HEK293 (cell line): ENCODE results near the gene SART1.

ENCODE experiments used
- CTCF ChIA-PET: fragments of 350-600 bp; formaldehyde crosslinking; extraction: SDS; loops from one replicate; lab custom pipeline; 2021; ENCODE audit warnings: antibody characterized with exemption; lab: Yijun Ruan, JAX
- POLR2A ChIA-PET: fragments of 300-600 bp; formaldehyde crosslinking; extraction: SDS; loops from one replicate; lab custom pipeline; 2020; ENCODE audit warnings: antibody characterized with exemption, inconsistent platforms; lab: Yijun Ruan, JAX
- H3K27ac ChIP-seq: fragments of 200-500 bp; sonication (Bioruptor generic); 2 replicates; pipeline ENCODE4 v1.5.1; 2014; ENCODE audit warnings: low read depth, low read length, control low read depth, inconsistent platforms; ENCODE audit errors: extremely low read depth
- H3K36me3 ChIP-seq, 2 experiments: fragments of 200-500 bp in 1 of 2; sonication (Bioruptor generic) in 1 of 2; 1 replicate in 1 of 2; 2 replicates in 1 of 2; pipeline ENCODE4 v1.5.1; 2014 to 2017; ENCODE audit warnings: inconsistent platforms in 2 of 2, low read length in 2 of 2; ENCODE audit not compliant: control insufficient read depth in 2 of 2, insufficient read depth in 1 of 2
- H3K4me1 ChIP-seq: fragments of 200-500 bp; sonication (Bioruptor generic); 2 replicates; pipeline ENCODE4 v1.5.1; 2014; ENCODE audit warnings: mild to moderate bottlenecking, low read length, inconsistent platforms; ENCODE audit not compliant: control insufficient read depth, insufficient read depth
- H3K4me3 ChIP-seq: 2 replicates; pipeline ENCODE4 v1.5.1; 2011; ENCODE audit warnings: low read depth, mild to moderate bottlenecking, control low read depth, low read length, moderate library complexity
- H3K9me3 ChIP-seq: fragments of 200-500 bp; sonication (Bioruptor generic); 2 replicates; pipeline ENCODE4 v1.5.1; 2014; ENCODE audit warnings: low read depth, low read length, inconsistent platforms; ENCODE audit not compliant: control insufficient read depth, insufficient read depth
- GLIS2 ChIP-seq: fragments of 450-650 bp; formaldehyde crosslinking; IDR thresholded peaks from 2 replicates; pipeline ENCODE4 v1.5.1; 2016; ENCODE audit warnings: missing biosample characterization, missing genetic modification characterization
- IKZF3 ChIP-seq: fragments of 450-650 bp; IDR thresholded peaks from 2 replicates; pipeline ENCODE4 v1.5.0; 2018; ENCODE audit warnings: missing biosample characterization, mild to moderate bottlenecking, missing genetic modification characterization, moderate library complexity
- KLF8 ChIP-seq: fragments of 450-650 bp; formaldehyde crosslinking; IDR thresholded peaks from 2 replicates; pipeline ENCODE4 v1.5.1; 2016; ENCODE audit warnings: missing biosample characterization, missing genetic modification characterization
- KLF9 ChIP-seq: fragments of 450-650 bp; formaldehyde crosslinking; IDR thresholded peaks from 2 replicates; pipeline ENCODE4 v1.5.1; 2016; ENCODE audit warnings: missing biosample characterization, missing genetic modification characterization, low read depth
- SCRT1 ChIP-seq: fragments of 450-650 bp; formaldehyde crosslinking; IDR thresholded peaks from 2 replicates; pipeline ENCODE4 v1.5.1; 2016; ENCODE audit warnings: missing biosample characterization, missing genetic modification characterization, borderline replicate concordance
- ZEB2 ChIP-seq: fragments of 450-650 bp; formaldehyde crosslinking; IDR thresholded peaks from 2 replicates; pipeline ENCODE4 v1.5.1; 2016; ENCODE audit warnings: missing biosample characterization, missing genetic modification characterization
- ZNF138 ChIP-seq: fragments of 450-650 bp; formaldehyde crosslinking; IDR thresholded peaks from 2 replicates; pipeline ENCODE4 v1.5.1; 2016; ENCODE audit warnings: missing biosample characterization, missing genetic modification characterization, borderline replicate concordance
- ZNF223 ChIP-seq: fragments of 450-650 bp; formaldehyde crosslinking; IDR thresholded peaks from 2 replicates; pipeline ENCODE4 v1.5.1; 2016; ENCODE audit warnings: missing biosample characterization, missing genetic modification characterization
- ZNF23 ChIP-seq: fragments of 450-650 bp; formaldehyde crosslinking; IDR thresholded peaks from 2 replicates; pipeline ENCODE4 v1.5.1; 2016; ENCODE audit warnings: missing biosample characterization, missing genetic modification characterization, borderline replicate concordance
- ZNF544 ChIP-seq: fragments of 450-650 bp; formaldehyde crosslinking; IDR thresholded peaks from 2 replicates; pipeline ENCODE4 v1.5.0; 2017; ENCODE audit warnings: missing biosample characterization, missing genetic modification characterization
- ZNF623 ChIP-seq: fragments of 450-650 bp; formaldehyde crosslinking; IDR thresholded peaks from 2 replicates; pipeline ENCODE4 v1.5.1; 2016; ENCODE audit warnings: missing biosample characterization, missing genetic modification characterization
- ZNF664 ChIP-seq: fragments of 450-650 bp; formaldehyde crosslinking; IDR thresholded peaks from 2 replicates; pipeline ENCODE4 v1.5.1; 2016; ENCODE audit warnings: missing biosample characterization, missing genetic modification characterization
- ZNF670 ChIP-seq: fragments of 450-650 bp; formaldehyde crosslinking; IDR thresholded peaks from 2 replicates; pipeline ENCODE4 v1.5.1; 2016; ENCODE audit warnings: missing biosample characterization, missing genetic modification characterization, low read depth
- ZNF776 ChIP-seq: fragments of 450-650 bp; formaldehyde crosslinking; IDR thresholded peaks from 2 replicates; pipeline ENCODE4 v1.5.0; 2017; ENCODE audit warnings: missing biosample characterization, missing genetic modification characterization, borderline replicate concordance
- ZSCAN16 ChIP-seq: fragments of 450-650 bp; formaldehyde crosslinking; IDR thresholded peaks from 2 replicates; pipeline ENCODE4 v1.5.1; 2016; ENCODE audit warnings: missing biosample characterization, missing genetic modification characterization
- TF ChIP-seq, protein P1 (sequence below): fragments of 450-650 bp; formaldehyde crosslinking; IDR thresholded peaks from 2 replicates; pipeline ENCODE4 v1.5.1; 2016; ENCODE audit warnings: missing biosample characterization, missing genetic modification characterization
- TF ChIP-seq, protein P2 (sequence below): fragments of 450-650 bp; formaldehyde crosslinking; IDR thresholded peaks from 2 replicates; pipeline ENCODE4 v1.5.1; 2016; ENCODE audit warnings: missing biosample characterization, missing genetic modification characterization
- TF ChIP-seq, protein P3 (sequence below): fragments of 450-650 bp; formaldehyde crosslinking; IDR thresholded peaks from 2 replicates; pipeline ENCODE4 v1.5.1; 2017; ENCODE audit warnings: missing biosample characterization, missing genetic modification characterization
- TF ChIP-seq, protein P4 (sequence below): fragments of 450-650 bp; formaldehyde crosslinking; IDR thresholded peaks from 2 replicates; pipeline ENCODE4 v1.5.1; 2016; ENCODE audit warnings: missing biosample characterization, missing genetic modification characterization
- TF ChIP-seq, protein P5 (sequence below): fragments of 450-650 bp; formaldehyde crosslinking; IDR thresholded peaks from 2 replicates; pipeline ENCODE4 v1.5.1; 2017; ENCODE audit warnings: missing biosample characterization, missing genetic modification characterization

SART1 gene

DNA sequence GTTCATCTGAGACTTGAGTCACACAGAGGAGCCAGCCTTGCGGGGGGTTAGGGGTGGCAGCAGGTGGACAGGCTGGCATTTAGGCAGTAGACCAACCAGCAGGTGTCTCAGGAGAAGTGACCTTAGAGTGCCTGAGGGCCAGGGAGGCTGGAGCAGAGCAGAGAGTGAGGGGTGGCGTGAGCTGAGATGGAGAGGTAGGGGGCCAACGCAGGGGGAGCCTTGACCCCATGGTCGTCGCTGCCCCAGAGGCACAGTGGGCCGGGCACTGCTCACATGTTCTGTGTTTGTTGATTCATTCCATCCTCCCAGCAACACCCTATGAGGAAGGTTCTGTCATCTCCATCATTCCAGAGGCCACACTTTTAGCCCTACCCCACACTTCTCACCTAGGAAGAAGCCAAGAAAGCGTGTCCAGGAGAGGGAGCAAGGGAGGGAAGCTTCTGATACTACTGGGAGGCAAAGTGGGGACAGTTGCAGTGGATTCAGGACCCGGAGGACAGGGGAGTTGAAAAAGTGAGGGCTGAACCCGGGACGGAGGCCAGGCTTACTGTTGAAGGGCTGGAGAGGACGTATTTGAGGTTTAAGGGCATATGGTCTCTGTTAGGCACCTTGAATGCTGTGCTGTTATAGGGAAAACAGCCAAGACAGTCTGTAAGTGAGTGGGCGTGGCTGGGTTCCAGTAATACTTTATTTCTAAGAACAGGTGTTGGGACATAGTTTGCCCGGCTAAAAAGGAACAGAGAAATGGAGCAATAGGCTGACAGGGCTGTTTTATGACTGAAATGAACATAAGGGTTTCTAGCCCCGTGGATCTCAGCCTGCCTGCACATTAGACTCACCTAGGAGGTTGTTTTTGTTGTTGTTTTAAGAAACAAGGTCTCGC lies 7.3 kb downstream of the SART1 start:
- Histone ChIP-seq H3K27ac (no peak overlapping the region), H3K9me3 (no peaks in the 10 kb centered on the region), H3K4me3 (no peak overlapping the region), H3K36me3 (peaks cover 0 to 86% of the 10 kb centered on the region in 2 experiments; a peak in 2 of 3 replicates), H3K4me1 (no peaks in the 10 kb centered on the region)
- ChIA-PET POLR2A (no interaction called here), CTCF (no interaction called here)
- TF ChIP-seq, protein P1, sequence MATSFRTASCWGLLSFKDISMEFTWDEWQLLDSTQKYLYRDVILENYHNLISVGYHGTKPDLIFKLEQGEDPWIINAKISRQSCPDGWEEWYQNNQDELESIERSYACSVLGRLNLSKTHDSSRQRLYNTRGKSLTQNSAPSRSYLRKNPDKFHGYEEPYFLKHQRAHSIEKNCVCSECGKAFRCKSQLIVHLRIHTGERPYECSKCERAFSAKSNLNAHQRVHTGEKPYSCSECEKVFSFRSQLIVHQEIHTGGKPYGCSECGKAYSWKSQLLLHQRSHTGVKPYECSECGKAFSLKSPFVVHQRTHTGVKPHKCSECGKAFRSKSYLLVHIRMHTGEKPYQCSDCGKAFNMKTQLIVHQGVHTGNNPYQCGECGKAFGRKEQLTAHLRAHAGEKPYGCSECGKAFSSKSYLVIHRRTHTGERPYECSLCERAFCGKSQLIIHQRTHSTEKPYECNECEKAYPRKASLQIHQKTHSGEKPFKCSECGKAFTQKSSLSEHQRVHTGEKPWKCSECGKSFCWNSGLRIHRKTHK (tag by site-specific recombination): no peak
- no peak for TF ChIP-seq KLF9 (tag by site-specific recombination)
- TF ChIP-seq, protein P2, sequence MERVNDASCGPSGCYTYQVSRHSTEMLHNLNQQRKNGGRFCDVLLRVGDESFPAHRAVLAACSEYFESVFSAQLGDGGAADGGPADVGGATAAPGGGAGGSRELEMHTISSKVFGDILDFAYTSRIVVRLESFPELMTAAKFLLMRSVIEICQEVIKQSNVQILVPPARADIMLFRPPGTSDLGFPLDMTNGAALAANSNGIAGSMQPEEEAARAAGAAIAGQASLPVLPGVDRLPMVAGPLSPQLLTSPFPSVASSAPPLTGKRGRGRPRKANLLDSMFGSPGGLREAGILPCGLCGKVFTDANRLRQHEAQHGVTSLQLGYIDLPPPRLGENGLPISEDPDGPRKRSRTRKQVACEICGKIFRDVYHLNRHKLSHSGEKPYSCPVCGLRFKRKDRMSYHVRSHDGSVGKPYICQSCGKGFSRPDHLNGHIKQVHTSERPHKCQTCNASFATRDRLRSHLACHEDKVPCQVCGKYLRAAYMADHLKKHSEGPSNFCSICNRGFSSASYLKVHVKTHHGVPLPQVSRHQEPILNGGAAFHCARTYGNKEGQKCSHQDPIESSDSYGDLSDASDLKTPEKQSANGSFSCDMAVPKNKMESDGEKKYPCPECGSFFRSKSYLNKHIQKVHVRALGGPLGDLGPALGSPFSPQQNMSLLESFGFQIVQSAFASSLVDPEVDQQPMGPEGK (tag by site-specific recombination): no peak
- TF ChIP-seq ZNF544 (tag by site-specific recombination): no peak
- TF ChIP-seq ZSCAN16 (tag by site-specific recombination): no peak
- TF ChIP-seq ZNF223 (tag by site-specific recombination): no peak
- TF ChIP-seq ZEB2 (tag by site-specific recombination): no peak
- no peak for TF ChIP-seq ZNF670 (tag by site-specific recombination)
- TF ChIP-seq, protein P3, sequence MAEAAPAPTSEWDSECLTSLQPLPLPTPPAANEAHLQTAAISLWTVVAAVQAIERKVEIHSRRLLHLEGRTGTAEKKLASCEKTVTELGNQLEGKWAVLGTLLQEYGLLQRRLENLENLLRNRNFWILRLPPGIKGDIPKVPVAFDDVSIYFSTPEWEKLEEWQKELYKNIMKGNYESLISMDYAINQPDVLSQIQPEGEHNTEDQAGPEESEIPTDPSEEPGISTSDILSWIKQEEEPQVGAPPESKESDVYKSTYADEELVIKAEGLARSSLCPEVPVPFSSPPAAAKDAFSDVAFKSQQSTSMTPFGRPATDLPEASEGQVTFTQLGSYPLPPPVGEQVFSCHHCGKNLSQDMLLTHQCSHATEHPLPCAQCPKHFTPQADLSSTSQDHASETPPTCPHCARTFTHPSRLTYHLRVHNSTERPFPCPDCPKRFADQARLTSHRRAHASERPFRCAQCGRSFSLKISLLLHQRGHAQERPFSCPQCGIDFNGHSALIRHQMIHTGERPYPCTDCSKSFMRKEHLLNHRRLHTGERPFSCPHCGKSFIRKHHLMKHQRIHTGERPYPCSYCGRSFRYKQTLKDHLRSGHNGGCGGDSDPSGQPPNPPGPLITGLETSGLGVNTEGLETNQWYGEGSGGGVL (tag by site-specific recombination): no peak
- TF ChIP-seq ZNF776 (tag by site-specific recombination): no peak

DNA sequence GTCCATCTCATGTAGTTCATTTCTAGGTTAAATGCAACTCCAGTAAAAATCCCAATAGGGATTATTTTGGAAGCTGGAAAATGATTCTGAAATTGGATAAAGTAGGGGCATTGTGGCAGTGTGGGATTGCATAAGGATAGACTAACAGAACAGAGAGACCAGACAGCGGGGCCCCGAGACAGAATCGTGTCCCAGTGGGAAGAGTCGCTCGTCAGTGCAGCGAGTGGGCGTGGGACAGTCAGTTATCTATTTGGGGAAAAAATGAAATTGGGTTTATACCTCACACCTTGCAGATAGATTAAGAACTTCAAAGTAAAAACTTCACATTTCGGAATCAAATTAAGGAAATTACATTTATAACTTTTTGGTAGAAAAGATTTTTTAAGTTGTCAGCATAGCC lies 10.6 kb downstream of the SART1 start:
- POLR2A ChIA-PET: interaction anchor here (1.9 kb wide), 1 partner anchor 83 kb away, joined by 4 read pairs; the partner anchor contains the start of gene FIBP
- CTCF ChIA-PET: interaction anchor here (0.6 kb wide), 2 partner anchors 72 to 119 kb away, joined by 3 read pairs; no protein-coding TSS in a partner anchor
- TF ChIP-seq KLF8 (tag by site-specific recombination): no peak
- TF ChIP-seq IKZF3: no peak
- TF ChIP-seq GLIS2 (tag by site-specific recombination): no peak
- no peak for TF ChIP-seq ZNF138 (tag by site-specific recombination)
- TF ChIP-seq, protein P4, sequence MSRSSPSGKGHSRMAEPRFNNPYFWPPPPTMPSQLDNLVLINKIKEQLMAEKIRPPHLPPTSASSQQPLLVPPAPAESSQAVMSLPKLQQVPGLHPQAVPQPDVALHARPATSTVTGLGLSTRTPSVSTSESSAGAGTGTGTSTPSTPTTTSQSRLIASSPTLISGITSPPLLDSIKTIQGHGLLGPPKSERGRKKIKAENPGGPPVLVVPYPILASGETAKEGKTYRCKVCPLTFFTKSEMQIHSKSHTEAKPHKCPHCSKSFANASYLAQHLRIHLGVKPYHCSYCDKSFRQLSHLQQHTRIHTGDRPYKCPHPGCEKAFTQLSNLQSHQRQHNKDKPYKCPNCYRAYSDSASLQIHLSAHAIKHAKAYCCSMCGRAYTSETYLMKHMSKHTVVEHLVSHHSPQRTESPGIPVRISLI (tag by site-specific recombination): no peak
- TF ChIP-seq SCRT1 (tag by site-specific recombination): no peak
- TF ChIP-seq ZNF664 (tag by site-specific recombination): no peak
- TF ChIP-seq ZNF23: no peak
- TF ChIP-seq, protein P2 (tag by site-specific recombination): no peak
- no peak for TF ChIP-seq ZNF623 (tag by site-specific recombination)
- TF ChIP-seq, protein P5, sequence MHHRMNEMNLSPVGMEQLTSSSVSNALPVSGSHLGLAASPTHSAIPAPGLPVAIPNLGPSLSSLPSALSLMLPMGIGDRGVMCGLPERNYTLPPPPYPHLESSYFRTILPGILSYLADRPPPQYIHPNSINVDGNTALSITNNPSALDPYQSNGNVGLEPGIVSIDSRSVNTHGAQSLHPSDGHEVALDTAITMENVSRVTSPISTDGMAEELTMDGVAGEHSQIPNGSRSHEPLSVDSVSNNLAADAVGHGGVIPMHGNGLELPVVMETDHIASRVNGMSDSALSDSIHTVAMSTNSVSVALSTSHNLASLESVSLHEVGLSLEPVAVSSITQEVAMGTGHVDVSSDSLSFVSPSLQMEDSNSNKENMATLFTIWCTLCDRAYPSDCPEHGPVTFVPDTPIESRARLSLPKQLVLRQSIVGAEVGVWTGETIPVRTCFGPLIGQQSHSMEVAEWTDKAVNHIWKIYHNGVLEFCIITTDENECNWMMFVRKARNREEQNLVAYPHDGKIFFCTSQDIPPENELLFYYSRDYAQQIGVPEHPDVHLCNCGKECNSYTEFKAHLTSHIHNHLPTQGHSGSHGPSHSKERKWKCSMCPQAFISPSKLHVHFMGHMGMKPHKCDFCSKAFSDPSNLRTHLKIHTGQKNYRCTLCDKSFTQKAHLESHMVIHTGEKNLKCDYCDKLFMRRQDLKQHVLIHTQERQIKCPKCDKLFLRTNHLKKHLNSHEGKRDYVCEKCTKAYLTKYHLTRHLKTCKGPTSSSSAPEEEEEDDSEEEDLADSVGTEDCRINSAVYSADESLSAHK (tag by site-specific recombination): no peak

More for the DNA sequence above, 10.6 kb downstream of the SART1 start:
- Histone ChIP-seq H3K4me3 (no peak overlapping the region), H3K9me3 (no peaks in the 10 kb centered on the region), H3K27ac (no peak overlapping the region), H3K36me3 (peaks cover 0 to 73% of the 10 kb centered on the region in 2 experiments; a peak in 2 of 3 replicates), H3K4me1 (no peaks in the 10 kb centered on the region)
